GM12892 (cell line): ENCODE data around the gene POU2AF2.
"Not testable (repeated sequence)": the region's sequence is repeated elsewhere in the genome, so short reads cannot be mapped to it uniquely, and the experiment has no call there.

Source experiments
- DNase-seq: peaks from one replicate; pipeline ENCODE4 v3.0.0; 2011; ENCODE audit not compliant: insufficient read length
- FAIRE-seq: peaks from 2 replicates; lab custom pipeline; 2011; peaks lifted over from hg19 to GRCh38; lab: Jason Lieb, UNC
- POLR2A ChIP-seq: IDR thresholded peaks from 2 replicates; pipeline ENCODE4 v1.6.1; 2011; ENCODE audit warnings: low read depth, low read length, control low read depth
- POLR2AphosphoS5 ChIP-seq: IDR thresholded peaks from 2 replicates; pipeline ENCODE4 v1.6.1; 2011; ENCODE audit warnings: low read depth, low read length, control low read depth
- TAF1 ChIP-seq: IDR thresholded peaks from 2 replicates; pipeline ENCODE4 v1.6.1; 2011; ENCODE audit warnings: low read depth, mild to moderate bottlenecking, control low read depth, low read length, borderline replicate concordance

The POU2AF2 gene

GRCh38 chr11:111265421-111265820 is 19.9 kb downstream of the POU2AF2 start:
- no peak for FAIRE-seq
- DNase-seq, result no peak
- TF ChIP-seq POLR2A, result no peak
- TF ChIP-seq TAF1, result no peak
- TF ChIP-seq POLR2AphosphoS5, result no peak

DNA sequence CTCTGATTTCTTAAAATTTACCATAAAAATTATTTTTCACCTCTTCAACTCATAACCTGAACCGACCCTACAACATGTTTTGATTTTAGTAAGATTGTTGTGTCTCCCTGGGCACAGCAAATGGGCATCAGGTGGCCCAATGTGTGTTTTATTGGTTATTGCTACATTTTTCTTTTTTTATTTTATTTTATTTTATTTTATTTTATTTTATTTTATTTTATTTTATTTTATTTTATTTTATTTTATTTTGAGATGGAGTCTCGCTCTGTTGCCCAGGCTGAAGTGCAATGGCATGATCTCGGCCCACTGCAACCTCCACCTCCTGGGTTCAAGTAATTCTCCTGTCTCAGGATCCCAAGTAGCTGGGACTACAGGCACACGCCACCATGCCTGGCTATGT is 22.8 kb downstream of the POU2AF2 start:
- not testable (repeated sequence) for DNase-seq

GRCh38 chr11:111269146-111269868 is 23.8 kb downstream of the POU2AF2 start:
- DNase-seq, result no peak
- TF ChIP-seq POLR2AphosphoS5 (no peak), TAF1 (no peak), POLR2A (no peak)
- no peak for FAIRE-seq

More for the DNA sequence above, 22.8 kb downstream of the POU2AF2 start:
- not testable (repeated sequence) for FAIRE-seq

GRCh38 chr11:111272420-111272819 is 26.9 kb downstream of the POU2AF2 start:
- DNase-seq (no peak), FAIRE-seq (no peak)

DNA sequence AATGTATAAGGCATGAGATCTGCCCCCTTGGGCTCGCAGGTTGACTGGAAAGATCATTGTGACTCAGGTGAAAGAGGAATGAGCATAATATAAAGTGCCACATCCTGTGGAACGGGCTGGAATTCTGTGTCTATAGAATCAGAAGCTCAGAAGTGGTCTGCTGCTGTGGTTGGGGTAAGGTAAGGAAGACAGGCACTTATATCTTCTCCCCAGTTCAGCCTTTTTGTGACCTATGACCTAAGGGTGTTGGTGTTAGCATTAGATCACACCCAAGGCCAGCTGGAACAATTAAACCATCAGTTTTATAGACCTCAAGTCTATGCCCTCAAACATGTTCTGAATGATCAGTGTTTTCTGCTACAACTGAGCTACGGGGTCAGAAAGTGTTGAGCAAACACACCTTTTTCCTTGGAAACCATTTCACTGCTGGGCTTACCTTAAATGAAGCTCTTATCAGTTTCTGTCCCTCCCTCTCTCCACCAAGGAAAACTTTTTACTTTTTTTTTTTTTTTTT is 37.1 kb downstream of the POU2AF2 start:
- TF ChIP-seq TAF1 (no peak), POLR2A (no peak), POLR2AphosphoS5 (no peak)
- FAIRE-seq (peak; percentile 84), DNase-seq (no peak)

More at GRCh38 chr11:111272420-111272819, 26.9 kb downstream of the POU2AF2 start:
- TF ChIP-seq TAF1 (no peak), POLR2A (no peak), POLR2AphosphoS5 (no peak)

GRCh38 chr11:111283945-111284481 is 38.5 kb downstream of the POU2AF2 start:
- TF ChIP-seq POLR2A (no peak), POLR2AphosphoS5 (no peak)
- DNase-seq, result no peak
- no peak for FAIRE-seq

GRCh38 chr11:111285189-111286091 is 39.9 kb downstream of the POU2AF2 start:
- DNase-seq (no peak), FAIRE-seq (no peak)
- TF ChIP-seq POLR2AphosphoS5 (no peak), POLR2A (no peak), TAF1 (no peak)

- DNase-seq, result no peak
- TF ChIP-seq TAF1, result no peak
- no peak for TF ChIP-seq POLR2A
- TF ChIP-seq POLR2AphosphoS5, result no peak
- no peak for FAIRE-seq
Measured at GRCh38 chr11:111291764-111292163, 46.2 kb downstream of the POU2AF2 start.

- DNase-seq, FAIRE-seq: not testable (repeated sequence)
Measured at GRCh38 chr11:111292408-111292807, 46.9 kb downstream of the POU2AF2 start.

GRCh38 chr11:111296196-111296595 is 50.7 kb downstream of the POU2AF2 start:
- DNase-seq (no peak), FAIRE-seq (no peak)
- TF ChIP-seq POLR2A, result no peak
- no peak for TF ChIP-seq POLR2AphosphoS5
- no peak for TF ChIP-seq TAF1

DNA sequence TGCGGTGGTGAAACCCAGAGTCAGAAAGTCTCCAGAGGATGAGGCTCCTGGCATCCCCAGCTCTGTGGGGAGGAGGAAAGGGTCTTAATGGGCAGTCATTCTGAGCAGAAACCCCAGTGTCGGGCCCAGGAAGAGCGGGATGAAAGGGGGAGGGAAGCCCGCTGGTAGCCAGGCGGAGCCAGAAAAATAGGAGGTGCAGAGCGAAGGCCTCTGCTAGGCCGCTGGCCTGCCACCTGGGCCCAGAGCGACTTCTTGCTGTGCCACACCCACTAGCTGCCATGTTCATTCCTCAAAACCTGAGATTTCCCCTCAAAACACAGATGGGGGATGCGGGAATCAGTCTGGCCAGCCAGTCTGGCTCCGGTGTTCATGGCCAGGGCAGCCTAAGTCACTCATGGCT is 52.2 kb downstream of the POU2AF2 start:
- TF ChIP-seq POLR2A (no peak), TAF1 (no peak), POLR2AphosphoS5 (no peak)
- FAIRE-seq (no peak), DNase-seq (no peak)

GRCh38 chr11:111298413-111299100 is 53.0 kb downstream of the POU2AF2 start, which contains the start of gene POU2AF3:
POU2AF3 (plus strand) TSS chr11:111298546; CDS start chr11:111298582, 36 bp downstream.
- peak; percentile 23 for DNase-seq
- no peak for FAIRE-seq
- TF ChIP-seq POLR2A, result no peak
- TF ChIP-seq POLR2AphosphoS5, result no peak
- TF ChIP-seq TAF1, result no peak
